H1 (cell line): ENCODE data around the gene KIF26A. TPM values are rescaled to one million over a fixed set of nuclear protein-coding genes. Genes with fewer than 3 reads are reported as not detected.
"Not testable (repeated sequence)": the region's sequence is repeated elsewhere in the genome, so short reads cannot be mapped to it uniquely, and the experiment has no call there.

Source experiments
- CTCF ChIA-PET: fragments of 300-600 bp; sonication (Branson Sonifier 250); formaldehyde crosslinking; loops from one replicate; lab custom pipeline; 2021; ENCODE audit not compliant: partially characterized antibody; lab: Charles Lee
- POLR2A ChIA-PET: fragments of 300-600 bp; sonication (Branson Sonifier 250); formaldehyde crosslinking; loops from one replicate; lab custom pipeline; 2021; ENCODE audit warnings: inconsistent platforms; ENCODE audit not compliant: partially characterized antibody; lab: Charles Lee
- DNase-seq, 2 experiments: peaks; one replicate each; pipeline versions ENCODE4 v3.0.0 to v3.0.0-alpha.2; 2010 to 2022; ENCODE audit warnings: low spot score in 2 of 2, low read depth in 1 of 2, mixed read lengths in 1 of 2
- FAIRE-seq: peaks from 2 replicates; lab custom pipeline; 2011; peaks lifted over from hg19 to GRCh38; lab: Jason Lieb, UNC
- H2AFZ ChIP-seq: 2 replicates; pipeline ENCODE4 v1.8.1; 2012; ENCODE audit warnings: low read length, inconsistent platforms
- H2AK5ac ChIP-seq: 2 replicates; pipeline ENCODE4 v1.6.1; 2013; ENCODE audit warnings: low read depth, low read length
- H2BK120ac ChIP-seq: replicated peaks from 2 replicates; pipeline ENCODE3; 2013; ENCODE audit warnings: low read depth, low read length, inconsistent platforms
- H2BK12ac ChIP-seq: 2 replicates; pipeline ENCODE4 v1.6.1; 2013; ENCODE audit warnings: low read depth, low read length
- H2BK15ac ChIP-seq: 2 replicates; pipeline ENCODE4 v1.6.1; 2013; ENCODE audit warnings: low read length
- H2BK20ac ChIP-seq: 2 replicates; pipeline ENCODE4 v1.6.1; 2013; ENCODE audit warnings: low read length
- H2BK5ac ChIP-seq: 2 replicates; pipeline ENCODE4 v1.6.1; 2013; ENCODE audit warnings: low read depth, low read length
- H3K14ac ChIP-seq: 2 replicates; pipeline ENCODE4 v1.6.1; 2013; ENCODE audit warnings: inconsistent platforms; ENCODE audit not compliant: insufficient read length
- H3K18ac ChIP-seq: 2 replicates; pipeline ENCODE4 v1.6.1; 2013; ENCODE audit warnings: low read length; ENCODE audit errors: extremely low read depth
- H3K23ac ChIP-seq: 2 replicates; pipeline ENCODE4 v1.6.1; 2013; ENCODE audit warnings: inconsistent platforms; ENCODE audit not compliant: insufficient read length
- H3K23me2 ChIP-seq: 2 replicates; pipeline ENCODE4 v1.6.1; 2013; ENCODE audit warnings: low read depth, low read length
- H3K27ac ChIP-seq: 2 replicates; pipeline ENCODE4 v1.6.1; 2011; ENCODE audit warnings: low read depth, low read length, inconsistent platforms
- H3K27me3 ChIP-seq, 4 experiments: replicated peaks in 1 of 4; 1 replicate in 1 of 4; 2 replicates in 3 of 4; pipeline versions ENCODE4 v1.6.1 to v1.8.1; 2011 to 2013; ENCODE audit warnings: low read length in 3 of 4, mild to moderate bottlenecking in 3 of 4, inconsistent platforms in 2 of 4, mixed read lengths in 2 of 4, moderate library complexity in 1 of 4; ENCODE audit not compliant: control insufficient read depth in 3 of 4, insufficient read depth in 3 of 4; ENCODE audit errors: extremely low read depth in 1 of 4
- H3K36me3 ChIP-seq, 4 experiments: 2 replicates each; pipeline versions ENCODE4 v1.6.1 to v1.8.1; 2011 to 2013; ENCODE audit warnings: mild to moderate bottlenecking in 4 of 4, low read length in 3 of 4, moderate library complexity in 2 of 4, control low read depth in 1 of 4, inconsistent platforms in 1 of 4; ENCODE audit not compliant: insufficient read depth in 4 of 4, control insufficient read depth in 2 of 4
- H3K4ac ChIP-seq: replicated peaks from 2 replicates; pipeline ENCODE3; 2013; ENCODE audit warnings: low read length, low read depth, mixed read lengths, inconsistent platforms; ENCODE audit not compliant: insufficient read length
- H3K4me1 ChIP-seq, 4 experiments: replicated peaks in 1 of 4; 1 replicate in 1 of 4; 2 replicates in 3 of 4; pipeline versions ENCODE4 v1.6.1 to v1.8.1; 2011 to 2013; ENCODE audit warnings: low read length in 3 of 4, inconsistent platforms in 2 of 4, mixed read lengths in 1 of 4; ENCODE audit not compliant: insufficient read depth in 4 of 4, control insufficient read depth in 3 of 4
- H3K4me2 ChIP-seq, 2 experiments: 2 replicates each; pipeline versions ENCODE4 v1.6.1 to v1.8.1; 2011 to 2013; ENCODE audit warnings: low read depth in 2 of 2, low read length in 2 of 2, control low read depth in 1 of 2, inconsistent platforms in 1 of 2, mild to moderate bottlenecking in 1 of 2; ENCODE audit not compliant: insufficient read depth in 1 of 2
- H3K4me3 ChIP-seq, 4 experiments: fragments of 200-600, 300-600 bp in 1 of 4; sonication (generic), shearing (Covaris generic), sonication (Bioruptor Twin) in 1 of 4; 2 replicates each; pipeline versions ENCODE4 v1.5.1 to v1.8.1; 2011 to 2016; ENCODE audit warnings: low read length in 4 of 4, low read depth in 3 of 4, control low read depth in 2 of 4, inconsistent platforms in 2 of 4, mild to moderate bottlenecking in 2 of 4, mixed read lengths in 1 of 4, moderate library complexity in 1 of 4; ENCODE audit not compliant: insufficient read depth in 2 of 4; ENCODE audit errors: extremely low read depth in 1 of 4
- H3K56ac ChIP-seq: replicated peaks from 2 replicates; pipeline ENCODE3; 2013; ENCODE audit warnings: low read depth, mild to moderate bottlenecking, mixed read lengths, low read length, inconsistent platforms; ENCODE audit not compliant: insufficient read length
- H3K79me1 ChIP-seq: 2 replicates; pipeline ENCODE4 v1.6.1; 2013; ENCODE audit warnings: low read depth, low read length, control low read depth
- H3K79me2 ChIP-seq, 2 experiments: 2 replicates each; pipeline versions ENCODE4 v1.6.1 to v1.8.1; 2012 to 2013; ENCODE audit warnings: low read length in 2 of 2, mild to moderate bottlenecking in 2 of 2, inconsistent platforms in 1 of 2; ENCODE audit not compliant: insufficient read depth in 2 of 2, control insufficient read depth in 1 of 2
- H3K9ac ChIP-seq, 4 experiments: replicated peaks in 1 of 4; 1 replicate in 1 of 4; 2 replicates in 3 of 4; pipeline versions ENCODE4 v1.6.1 to v1.8.1; 2011 to 2013; ENCODE audit warnings: low read depth in 3 of 4, low read length in 3 of 4, control low read depth in 2 of 4, mild to moderate bottlenecking in 2 of 4, moderate library complexity in 2 of 4, inconsistent platforms in 1 of 4; ENCODE audit errors: extremely low read depth in 1 of 4
- H3K9me3 ChIP-seq, 2 experiments: 2 replicates each; pipeline versions ENCODE4 v1.6.1 to v1.8.1; 2012 to 2013; ENCODE audit warnings: mild to moderate bottlenecking in 2 of 2, moderate library complexity in 2 of 2, control low read depth in 1 of 2, inconsistent platforms in 1 of 2, low read depth in 1 of 2, low read length in 1 of 2, mixed read lengths in 1 of 2; ENCODE audit not compliant: insufficient read depth in 2 of 2
- H4K20me1 ChIP-seq, 2 experiments: replicated peaks in 1 of 2; 2 replicates each; pipeline versions ENCODE3 to v1.8.1; 2011 to 2013; ENCODE audit warnings: inconsistent platforms in 2 of 2, low read length in 2 of 2, mild to moderate bottlenecking in 1 of 2; ENCODE audit not compliant: insufficient read depth in 2 of 2, control insufficient read depth in 1 of 2
- H4K5ac ChIP-seq: 2 replicates; pipeline ENCODE4 v1.6.1; 2013; ENCODE audit warnings: low read length, low read depth, mixed read lengths, inconsistent platforms; ENCODE audit not compliant: insufficient read length
- H4K8ac ChIP-seq: 2 replicates; pipeline ENCODE4 v1.8.0; 2013; ENCODE audit warnings: mild to moderate bottlenecking, moderate library complexity, low read length, inconsistent platforms; ENCODE audit not compliant: insufficient read depth; ENCODE audit errors: extremely low read depth
- H4K91ac ChIP-seq: replicated peaks from 2 replicates; pipeline ENCODE3; 2013; ENCODE audit warnings: low read length, mixed read lengths, inconsistent platforms; ENCODE audit not compliant: insufficient read length
- WGBS, 2 experiments: shearing (Covaris generic) in 1 of 2; methylation state at CpG; one replicate each; pipeline versions ENCODE4 v1.1.6 to v1.1.7; 2013 to 2015; ENCODE audit warnings: low lambda C conversion rate in 2 of 2, mixed read lengths in 2 of 2, inconsistent platforms in 1 of 2, low coverage in 1 of 2, missing lambda C conversion rate in 1 of 2; ENCODE audit not compliant: insufficient replicate concordance in 2 of 2, insufficient coverage in 1 of 2, insufficient read length in 1 of 2; ENCODE audit errors: extremely low coverage in 1 of 2, missing lambda C conversion rate in 1 of 2; 5-methylcytosine and 5-hydroxymethylcytosine counted together
- polyA plus RNA-seq, 7 experiments: library from polyadenylated mRNA; depleted of rRNA in 3 of 7; stranded (reverse) in 5 of 7; unstranded in 2 of 7; fragments of >200 nt in 5 of 7; fragments of 200-250 nt in 2 of 7; gene quantifications; 1 replicate in 5 of 7; 2 replicates in 1 of 7; 4 replicates in 1 of 7; pipeline versions ENCODE4 v1.2.1 to v1.2.3, GENCODE V29; 2011 to 2013; ENCODE audit warnings: missing spikeins in 2 of 7, mixed read lengths in 2 of 7
- total RNA-seq: library from RNA; stranded (reverse); fragmentation: NEBNext Ultra II Directional; extraction: Animal tissue kit (Norgen Biotek cat#: 25700); gene quantifications from 2 replicates; pipeline ENCODE4 v1.2.1, GENCODE V29; 2021

The KIF26A gene
- total and polyA plus RNA-seq, 2 of the 8 experiments (the other 6 are each of a cell fraction or from before 2014, with no cell fraction given), result 11.5 to 41.6 TPM

DNA sequence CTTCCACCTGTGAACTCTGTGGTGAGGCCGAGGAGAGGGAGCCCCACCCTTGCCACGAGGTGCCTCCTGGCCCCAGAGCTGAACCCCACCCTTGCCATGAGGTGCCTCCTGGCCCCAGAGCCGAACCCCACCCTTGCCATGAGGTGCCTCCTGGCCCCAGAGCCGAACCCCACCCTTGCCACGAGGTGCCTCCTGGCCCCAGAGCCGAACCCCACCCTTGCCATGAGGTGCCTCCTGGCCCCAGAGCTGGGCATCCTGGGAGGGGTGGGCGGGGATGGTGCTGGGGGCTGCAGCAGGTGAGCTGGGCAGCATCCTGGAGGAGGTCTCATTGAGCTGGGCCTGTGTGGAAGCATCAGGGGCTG is 15.0 kb downstream of the KIF26A start:
- H2BK20ac ChIP-seq, H3K23me2 ChIP-seq, H3K56ac ChIP-seq, H3K4ac ChIP-seq, FAIRE-seq, H3K18ac ChIP-seq, H4K8ac ChIP-seq, POLR2A ChIA-PET, H3K14ac ChIP-seq, H3K27ac ChIP-seq, H2BK15ac ChIP-seq, H3K27me3 ChIP-seq, H2AFZ ChIP-seq, H3K23ac ChIP-seq, H2AK5ac ChIP-seq, DNase-seq, H2BK5ac ChIP-seq, H3K4me2 ChIP-seq, H3K9me3 ChIP-seq, H4K91ac ChIP-seq, H3K9ac ChIP-seq, H2BK120ac ChIP-seq, H4K5ac ChIP-seq, H2BK12ac ChIP-seq, H3K4me3 ChIP-seq: not testable (repeated sequence)
- Histone ChIP-seq H3K79me1 (peaks cover 34% of the 10 kb centered on the region), H4K20me1 (peaks cover 3 to 27% of the 10 kb centered on the region in 2 experiments), H3K79me2 (peaks cover 3 to 43% of the 10 kb centered on the region in 2 experiments; a peak in 3 of 4 replicates), H3K36me3 (peaks cover 0 to 13% (median 10%) of the 10 kb centered on the region in 4 experiments; a peak in 4 of 8 replicates), H3K4me1 (peaks cover 0 to 27% (median 21%) of the 10 kb centered on the region in 4 experiments; a peak in 6 of 7 replicates)
- WGBS, 2 experiments, result 69% methylated on average over 7 of the region's 7 CpGs; no CpG with 5 or more reads in 1 of the 2 experiments
- CTCF ChIA-PET, result interaction anchor here (0.8 to 2.7 kb wide), 2 partner anchors 23 to 71 kb away, joined by 3 to 9 read pairs; no protein-coding TSS in a partner anchor
